HG02759 (cell line): ENCODE data around the gene UGCG.
"Not testable (repeated sequence)": the region's sequence is repeated elsewhere in the genome, so short reads cannot be mapped to it uniquely, and the experiment has no call there.

Experiments
- ATAC-seq: cut with Tn5 transposase; IDR thresholded peaks from one replicate; pipeline ENCODE4 v1.9.1; 2021; ENCODE audit warnings: mild to moderate bottlenecking, moderate library complexity; ENCODE audit not compliant: unreplicated experiment

Gene UGCG

DNA sequence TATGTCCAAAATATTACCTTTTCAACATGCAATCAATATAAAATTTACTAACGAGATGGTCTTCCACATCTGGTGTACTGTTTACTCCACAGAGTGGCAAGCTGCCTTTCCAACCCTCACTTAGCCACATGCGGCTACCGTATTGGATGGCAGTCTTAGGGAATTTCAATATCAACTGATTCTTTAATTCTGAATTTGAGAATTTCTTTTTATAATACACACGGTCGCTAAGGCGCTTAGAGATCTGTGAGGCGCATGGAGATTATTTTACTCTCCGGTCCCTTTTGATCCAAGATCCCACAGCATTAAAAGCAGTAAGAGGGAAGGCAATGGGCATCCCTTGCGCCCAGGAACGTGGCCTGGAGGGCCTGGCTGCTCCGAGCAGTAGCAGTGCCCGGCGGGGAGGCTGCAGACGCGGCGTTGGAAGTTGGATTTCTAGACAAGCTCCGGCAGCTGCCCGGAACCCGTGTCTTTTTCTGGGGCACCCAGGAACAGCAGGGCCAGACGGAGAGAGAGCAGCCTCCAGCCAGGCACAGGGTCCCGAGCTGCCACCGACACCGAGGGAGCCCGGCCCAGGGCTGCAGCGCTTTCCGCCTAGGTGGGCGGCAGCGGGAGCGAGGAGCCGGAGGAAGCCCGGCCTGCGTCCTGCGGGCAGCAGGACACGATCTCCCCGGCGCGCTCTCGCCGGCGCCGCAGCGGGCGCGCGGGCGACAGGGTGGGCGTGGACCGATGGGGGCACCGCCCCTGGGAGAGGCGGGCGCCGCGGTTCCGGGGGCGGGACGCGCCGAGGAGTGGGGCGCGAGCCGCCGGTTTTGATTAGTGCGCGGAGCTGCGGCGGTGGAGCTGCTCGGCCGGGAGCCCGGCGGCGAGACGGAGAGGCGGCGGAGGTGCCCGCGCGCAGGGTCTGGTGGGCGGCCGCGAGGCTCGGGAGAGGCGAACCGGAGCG is at the start of gene UGCG:
Gene UGCG, plus strand, starts transcription at position 819 of the 946 bp plus-strand sequence. CDS start 402 bp downstream, outside the sequence.
- peak; percentile 87 for ATAC-seq

- no peak for ATAC-seq
These were observed 45.1 kb upstream of the UGCG start for GRCh38 chr9:111851553-111851952.

GRCh38 chr9:111852291-111852690 is 44.3 kb upstream of the UGCG start:
- no peak for ATAC-seq

- no peak for ATAC-seq
These were observed 43.2 kb upstream of the UGCG start for GRCh38 chr9:111853450-111853827.

DNA sequence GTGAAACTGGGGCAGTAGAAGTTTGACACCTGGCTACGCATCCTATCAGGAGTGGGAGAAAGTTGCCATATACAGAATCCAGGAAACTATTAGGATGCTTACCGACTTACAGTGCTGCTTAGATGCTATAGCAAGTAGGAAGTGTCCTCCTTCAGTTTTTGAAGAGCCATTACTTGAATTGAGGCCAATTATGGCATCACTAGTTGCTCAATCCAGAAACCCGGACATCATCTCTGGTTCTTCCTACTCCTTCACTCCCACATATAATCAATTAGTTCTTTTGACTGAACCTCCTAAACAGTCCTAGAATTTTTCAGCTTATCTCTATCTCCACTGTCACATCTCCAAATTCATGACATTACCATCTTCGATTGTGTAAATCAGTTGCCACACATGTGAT is 41.8 kb upstream of the UGCG start:
- no peak for ATAC-seq

GRCh38 chr9:111857555-111858211 is 38.9 kb upstream of the UGCG start:
- ATAC-seq, result no peak

DNA sequence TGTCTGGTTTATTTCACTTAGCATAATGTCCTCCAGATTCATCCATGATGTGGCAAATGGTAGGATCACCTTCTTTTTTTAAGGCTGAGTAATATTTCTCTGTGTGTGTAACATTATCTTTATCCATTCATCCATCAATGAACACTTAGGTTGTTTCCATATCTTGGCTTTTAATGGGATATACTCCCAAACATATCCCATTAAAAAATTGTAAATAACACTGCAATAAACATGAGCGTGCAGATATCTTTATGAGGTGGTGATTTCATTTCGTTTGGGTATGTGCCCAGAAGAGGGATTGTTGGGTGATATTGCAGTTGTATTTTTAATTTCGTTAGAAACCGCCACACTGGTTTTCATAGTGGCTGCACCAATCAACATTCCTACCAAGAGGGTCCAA is 36.2 kb upstream of the UGCG start:
- ATAC-seq, result no peak

DNA sequence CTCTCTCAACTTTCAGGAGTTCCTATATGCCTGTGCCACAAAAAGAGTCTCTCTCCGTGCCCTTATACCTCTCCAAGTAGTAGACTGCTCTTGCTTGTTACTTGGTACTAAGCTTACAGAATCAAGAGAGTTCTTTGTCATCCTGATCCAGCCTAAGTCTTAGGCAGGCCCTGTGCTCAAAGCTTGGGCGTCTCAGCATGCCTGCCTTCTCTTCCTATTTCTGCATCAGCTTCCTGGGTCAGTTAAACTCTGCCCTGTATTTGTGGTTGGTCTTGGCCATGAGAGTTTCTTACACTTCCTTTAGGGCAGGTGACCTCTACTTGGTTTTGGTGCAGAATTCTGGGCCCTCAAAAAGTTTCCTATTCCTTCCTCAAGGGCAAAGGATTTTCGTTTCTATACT is 33.0 kb upstream of the UGCG start:
- no peak for ATAC-seq

GRCh38 chr9:111866976-111867375 is 29.6 kb upstream of the UGCG start:
- no peak for ATAC-seq

- ATAC-seq, result no peak
These were observed 28.1 kb upstream of the UGCG start for GRCh38 chr9:111868475-111868874.

- peak; percentile 74 for ATAC-seq
These were observed 25.7 kb upstream of the UGCG start for GRCh38 chr9:111870774-111871498.

- ATAC-seq, result no peak
These were observed 25.1 kb upstream of the UGCG start for GRCh38 chr9:111871499-111871855.

- no peak for ATAC-seq
These were observed 23.7 kb upstream of the UGCG start for GRCh38 chr9:111872886-111873285.

- no peak for ATAC-seq
These were observed 22.7 kb upstream of the UGCG start for GRCh38 chr9:111873901-111874300.

- ATAC-seq, result no peak
These were observed 22.1 kb upstream of the UGCG start for GRCh38 chr9:111874500-111874899.

DNA sequence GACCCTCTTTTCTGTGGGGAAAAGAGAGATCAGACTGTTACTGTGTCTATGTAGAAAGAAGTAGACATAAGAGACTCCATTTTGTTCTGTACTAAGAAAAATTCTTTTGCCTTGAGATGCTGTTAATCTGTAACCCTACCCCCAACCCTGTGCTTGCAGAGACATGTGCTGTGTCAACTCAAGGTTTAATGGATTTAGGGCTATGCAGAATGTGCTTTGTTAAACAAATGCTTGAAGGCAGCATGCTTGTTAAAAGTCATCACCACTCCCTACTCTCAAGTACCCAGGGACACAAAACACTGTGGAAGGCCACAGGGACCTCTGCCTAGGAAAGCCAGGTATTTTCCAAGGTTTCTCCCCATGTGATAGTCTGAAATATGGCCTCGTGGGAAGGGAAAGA is 21.3 kb upstream of the UGCG start:
- not testable (repeated sequence) for ATAC-seq

GRCh38 chr9:111875691-111876090 is 20.9 kb upstream of the UGCG start:
- ATAC-seq, result not testable (repeated sequence)

- no peak for ATAC-seq
These were observed 20.4 kb upstream of the UGCG start for GRCh38 chr9:111876179-111876578.

GRCh38 chr9:111877420-111877819 is 19.2 kb upstream of the UGCG start:
- ATAC-seq, result no peak

DNA sequence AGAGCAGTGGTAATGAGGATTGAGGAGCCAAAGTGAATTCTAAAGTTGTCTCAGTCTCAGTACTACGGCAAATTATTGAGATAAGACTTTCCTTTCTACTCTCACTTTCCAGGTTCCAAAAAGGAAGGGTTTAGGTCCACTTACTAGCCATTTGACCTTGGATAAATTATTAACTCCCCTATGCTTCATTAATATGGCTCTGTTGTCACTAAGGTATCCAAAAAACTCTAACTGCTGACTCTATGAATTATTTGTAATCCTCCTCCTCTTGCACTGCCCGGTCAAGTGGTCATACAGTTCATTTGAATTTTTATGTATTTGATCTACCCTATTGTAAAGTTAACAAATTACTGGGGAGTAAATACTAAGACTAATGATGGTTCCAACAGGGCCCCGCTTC is 17.7 kb upstream of the UGCG start:
- ATAC-seq, result no peak

DNA sequence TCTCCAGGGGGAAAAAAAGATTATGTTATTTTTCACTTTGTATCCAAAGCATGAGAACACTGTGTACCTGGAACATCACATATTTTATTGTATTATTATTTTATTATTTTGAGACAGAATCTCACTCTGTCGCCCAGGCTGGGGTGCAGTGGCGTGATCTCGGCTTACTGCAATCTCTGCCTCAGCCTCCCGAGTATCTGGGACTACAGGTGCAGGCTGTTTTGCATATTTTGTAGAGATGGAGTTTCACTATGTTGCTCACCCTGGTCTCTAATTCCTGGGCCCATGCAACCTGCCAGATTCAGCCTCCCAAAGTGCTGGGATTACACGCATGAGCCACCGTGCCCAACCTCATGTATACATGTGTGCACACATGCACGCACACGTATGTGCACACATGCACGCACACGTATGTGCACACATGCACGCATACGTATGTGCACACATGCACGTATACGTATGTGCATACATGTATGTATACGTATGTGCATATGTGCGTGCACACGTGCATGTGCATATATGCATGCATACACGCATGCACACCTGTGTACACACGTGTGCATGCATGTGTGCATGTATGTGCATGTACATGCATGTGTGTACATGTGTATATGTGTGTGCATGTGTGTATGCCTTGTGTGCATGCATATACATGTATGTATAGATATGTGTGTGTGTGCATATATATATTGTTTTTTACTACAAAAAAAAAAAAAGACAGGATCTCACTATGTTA is 9.5 kb upstream of the UGCG start:
- no peak for ATAC-seq
